Measurements from ENCODE around the gene TSSC4.

TSSC4 gene

GRCh38 chr11:2446590-2447252 is 46.2 kb downstream of the TSSC4 start:
- no peak for DNase-seq

DNA sequence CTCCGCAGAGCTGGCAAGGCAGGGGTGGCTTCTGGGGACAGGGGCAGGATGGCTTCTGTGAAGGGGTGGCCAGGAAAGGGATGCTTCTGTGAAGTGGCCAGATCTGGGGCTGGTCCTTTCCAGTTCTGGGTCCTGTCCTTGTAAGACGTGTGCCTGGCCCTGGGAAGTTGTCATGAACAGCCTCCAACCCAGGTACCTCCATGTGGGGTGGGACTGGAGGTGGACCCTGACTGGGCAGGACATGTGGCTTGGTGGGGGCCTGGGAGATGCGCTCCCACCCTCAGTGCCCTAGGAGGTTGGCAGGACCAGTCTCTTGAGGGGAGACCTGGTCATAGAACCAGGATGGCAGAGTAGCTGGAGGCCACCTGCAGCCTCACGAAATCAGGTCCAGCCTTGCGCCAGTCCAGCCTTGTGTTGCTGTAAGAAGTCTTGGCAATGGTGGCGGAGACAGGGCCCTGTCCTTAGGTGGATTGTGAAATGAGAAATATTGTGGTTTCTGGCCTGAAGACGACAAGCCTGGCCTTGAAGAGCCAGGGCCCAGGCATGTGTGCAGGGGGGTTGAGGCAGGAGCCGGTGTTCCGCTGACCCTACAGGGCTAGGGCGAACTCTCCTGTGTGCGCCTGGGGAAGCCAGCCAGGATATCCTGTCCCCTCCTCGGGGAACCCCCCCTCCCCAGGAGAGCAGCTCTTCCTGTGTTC is 46.9 kb downstream of the TSSC4 start:
- peak in 1 of 51 donors; percentile 9 for DNase-seq

- DNase-seq: no peak
Measured at GRCh38 chr11:2447951-2448650, 47.6 kb downstream of the TSSC4 start.

DNA sequence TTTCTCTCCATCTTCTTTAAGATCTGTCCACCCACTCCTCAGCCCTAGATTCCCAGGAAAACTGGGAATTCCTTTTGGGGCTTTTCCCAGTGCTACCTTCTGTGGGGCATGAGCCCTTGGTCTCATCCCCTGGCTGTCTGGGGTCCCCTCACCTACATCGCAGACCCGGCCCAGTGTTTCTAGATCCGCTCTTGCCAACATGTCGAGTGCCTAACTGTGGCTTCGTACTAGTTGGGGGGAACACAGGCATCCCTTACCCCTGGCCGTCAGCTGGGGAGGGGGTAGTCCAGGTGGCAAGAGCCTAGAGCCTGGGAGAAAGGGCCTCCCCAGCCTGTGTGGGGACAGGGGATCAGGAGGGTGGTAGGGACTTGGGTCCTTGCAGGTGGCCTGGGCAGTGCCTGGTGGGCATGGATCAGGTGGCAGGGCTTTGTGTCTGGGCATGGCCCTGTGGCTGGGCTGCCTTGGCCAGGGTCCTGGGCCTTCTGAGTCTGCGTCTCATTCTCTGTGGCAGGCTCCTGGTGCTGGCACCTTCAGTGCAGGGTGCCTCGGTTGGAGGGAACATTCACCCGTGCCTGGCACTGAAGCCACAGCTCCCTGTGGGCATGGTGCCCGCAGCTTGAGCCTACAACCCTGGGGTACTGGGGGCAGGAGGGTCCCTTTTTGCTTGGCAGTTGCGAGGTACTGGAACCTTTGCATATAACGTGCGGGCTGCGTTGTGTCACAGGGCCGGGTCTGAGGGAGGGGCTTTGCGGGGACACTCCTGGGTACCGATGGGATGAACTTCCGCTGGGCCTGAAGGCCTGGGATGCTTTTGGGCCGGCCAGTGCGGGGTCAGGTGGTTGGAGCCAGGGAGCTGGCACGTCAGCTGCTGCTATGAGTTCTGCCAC is 48.4 kb downstream of the TSSC4 start:
- no peak for DNase-seq

GRCh38 chr11:2449548-2450320 is 49.2 kb downstream of the TSSC4 start:
- no peak for DNase-seq

DNA sequence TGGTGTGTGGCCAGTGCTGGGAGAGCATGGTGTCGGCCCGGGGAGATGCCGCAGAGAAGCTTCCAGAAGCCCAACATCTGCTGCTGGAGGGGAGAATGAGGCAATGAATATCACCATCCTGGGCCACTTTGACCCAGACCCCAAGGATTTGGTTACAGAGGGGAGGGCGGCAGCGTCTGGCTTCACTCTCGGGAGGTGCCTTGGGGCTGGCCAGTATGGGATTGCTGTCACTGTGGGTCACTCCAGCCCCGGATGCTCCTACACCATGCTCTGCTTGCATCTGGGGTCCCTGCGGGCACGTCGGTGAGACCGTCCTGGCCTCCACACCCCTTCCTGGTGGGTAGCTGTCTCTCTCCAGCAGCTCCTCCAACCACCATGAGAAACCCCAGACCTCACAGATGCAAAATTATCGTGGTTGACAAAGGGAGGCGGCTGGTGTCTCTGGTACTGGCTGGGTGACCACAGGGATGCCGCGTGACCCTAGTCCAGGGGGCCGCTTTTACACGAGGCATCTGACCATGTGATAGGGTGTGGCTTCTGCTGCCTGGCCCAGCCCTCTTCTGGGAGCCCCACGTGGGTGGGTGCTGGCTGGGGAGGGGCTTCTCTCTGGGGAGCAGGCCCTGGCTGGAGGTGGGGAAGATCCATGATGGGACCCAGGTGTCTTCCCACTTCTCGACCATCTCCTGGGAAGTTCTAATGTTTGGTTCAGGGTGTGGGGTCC is 49.9 kb downstream of the TSSC4 start:
- no peak for DNase-seq

DNA sequence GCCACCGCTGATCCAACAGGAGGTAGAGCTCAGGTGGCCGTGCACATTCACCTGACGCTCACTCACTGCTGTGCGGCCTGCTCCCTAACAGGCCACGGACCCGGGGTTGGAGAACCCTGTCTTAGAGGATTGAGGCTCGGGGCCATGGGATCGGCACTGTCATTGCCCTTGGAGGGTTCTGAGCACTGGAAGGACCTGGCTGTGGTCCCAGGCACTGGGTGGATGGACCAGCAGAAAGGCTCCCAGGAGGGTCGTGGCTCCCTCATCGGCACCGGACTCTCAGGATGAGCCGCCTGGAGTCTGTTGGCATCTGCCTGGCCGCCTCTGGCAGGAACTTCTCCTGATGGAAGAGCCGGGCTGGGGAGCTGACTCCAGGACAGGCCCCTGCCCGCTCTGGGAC is 50.8 kb downstream of the TSSC4 start:
- DNase-seq: no peak

- no peak for DNase-seq
Measured at GRCh38 chr11:2451916-2452315, 51.4 kb downstream of the TSSC4 start.

DNA sequence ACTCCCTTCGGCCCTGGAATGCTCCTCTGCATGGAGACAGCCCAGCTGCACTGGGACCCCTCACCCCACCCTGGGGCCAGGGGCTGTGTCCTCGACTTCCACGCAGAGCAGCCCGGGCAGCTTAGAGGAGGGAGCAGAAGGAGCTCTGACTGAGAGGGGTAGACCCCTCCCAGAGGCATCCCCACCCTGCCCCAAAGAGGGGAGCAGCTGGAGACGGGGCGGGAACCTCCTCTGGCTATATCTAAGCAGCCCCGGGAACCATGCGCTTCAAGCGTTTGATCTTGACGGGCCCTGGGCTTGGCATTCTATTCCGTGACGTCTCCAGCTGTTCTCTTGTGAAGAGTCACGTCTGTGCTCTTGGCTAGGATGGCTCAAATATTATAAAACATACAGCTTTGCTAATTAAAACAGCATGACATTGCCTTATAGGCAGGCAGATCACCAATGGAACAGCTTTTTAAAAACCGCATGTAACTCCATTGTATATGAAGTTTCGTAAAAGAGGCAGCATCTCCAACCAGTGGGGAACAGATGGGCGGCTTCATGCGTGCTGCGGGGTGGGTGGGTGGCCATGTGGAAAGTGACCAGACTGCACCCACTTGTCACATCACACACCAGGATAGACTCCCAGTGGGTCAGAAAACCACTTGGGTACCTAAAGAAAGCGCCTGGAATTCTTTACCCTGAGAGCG is 51.9 kb downstream of the TSSC4 start:
- no peak for DNase-seq

GRCh38 chr11:2453436-2453835 is 52.9 kb downstream of the TSSC4 start:
- DNase-seq: no peak
